Occipital lobe (tissue), 2 donors: ENCODE data around the gene UGCG. TPM values are rescaled to one million over a fixed set of nuclear protein-coding genes. Genes with fewer than 3 reads are reported as not detected.
"Not testable (repeated sequence)": the region's sequence is repeated elsewhere in the genome, so short reads cannot be mapped to it uniquely, and the experiment has no call there.

ENCODE experiments used
- DNase-seq: peaks from one replicate; lab custom pipeline; 2025; lab: John Stamatoyannopoulos, UW
- total RNA-seq: library from RNA; depleted of rRNA; stranded (reverse); fragments of >200 nt; gene quantifications from one replicate; pipeline ENCODE4 v1.2.3, GENCODE V29; 2014

The UGCG gene
- total RNA-seq = 108 TPM

- peak; percentile 83 for DNase-seq
Measured at GRCh38 chr9:111895996-111896941, at the start of gene UGCG. Gene UGCG (plus strand): TSS chr9:111896814. CDS start chr9:111897216, 402 bp downstream.

- no peak for DNase-seq
Measured at GRCh38 chr9:111851553-111851952, 45.1 kb upstream of the UGCG start.

GRCh38 chr9:111852291-111852690, 44.3 kb upstream of the UGCG start:
- DNase-seq = no peak

- DNase-seq = no peak
Measured at GRCh38 chr9:111853450-111853827, 43.2 kb upstream of the UGCG start.

- no peak for DNase-seq
Measured at GRCh38 chr9:111854799-111855198, 41.8 kb upstream of the UGCG start.

GRCh38 chr9:111857555-111858211, 38.9 kb upstream of the UGCG start:
- no peak for DNase-seq

- DNase-seq = no peak
Measured at GRCh38 chr9:111860443-111860842, 36.2 kb upstream of the UGCG start.

- no peak for DNase-seq
Measured at GRCh38 chr9:111863636-111864035, 33.0 kb upstream of the UGCG start.

GRCh38 chr9:111866976-111867375, 29.6 kb upstream of the UGCG start:
- DNase-seq = no peak

- no peak for DNase-seq
Measured at GRCh38 chr9:111868475-111868874, 28.1 kb upstream of the UGCG start.

- DNase-seq = no peak
Measured at GRCh38 chr9:111870774-111871498, 25.7 kb upstream of the UGCG start.

GRCh38 chr9:111871499-111871855, 25.1 kb upstream of the UGCG start:
- DNase-seq = no peak

GRCh38 chr9:111872886-111873285, 23.7 kb upstream of the UGCG start:
- DNase-seq = no peak

- DNase-seq = no peak
Measured at GRCh38 chr9:111873901-111874300, 22.7 kb upstream of the UGCG start.

GRCh38 chr9:111874500-111874899, 22.1 kb upstream of the UGCG start:
- DNase-seq = no peak

GRCh38 chr9:111875291-111875690, 21.3 kb upstream of the UGCG start:
- not testable (repeated sequence) for DNase-seq

- not testable (repeated sequence) for DNase-seq
Measured at GRCh38 chr9:111875691-111876090, 20.9 kb upstream of the UGCG start.

- no peak for DNase-seq
Measured at GRCh38 chr9:111876179-111876578, 20.4 kb upstream of the UGCG start.

GRCh38 chr9:111877420-111877819, 19.2 kb upstream of the UGCG start:
- no peak for DNase-seq

- no peak for DNase-seq
Measured at GRCh38 chr9:111878946-111879345, 17.7 kb upstream of the UGCG start.

- DNase-seq = no peak
Measured at GRCh38 chr9:111886983-111887718, 9.5 kb upstream of the UGCG start.
